ENCODE measurements around the gene DGKB. TPM values are rescaled to one million over a fixed set of nuclear protein-coding genes. Genes with fewer than 3 reads are reported as not detected.

The DGKB gene
- total RNA-seq, 4 donors from 2014 or later: 17.3 to 54.9 (median 26.1) TPM

- 89 to 91% methylated on average over 5 of the region's 5 CpGs for WGBS, 2 donors (ENCODE audit: low coverage in 1 of 2)
- no peak for ATAC-seq
- no peaks in the 10 kb centered on the region for H3K4me1 ChIP-seq
Observed at GRCh38 chr7:14148974-14149373, 753.6 kb downstream of the DGKB start.

GRCh38 chr7:14147532-14147931 lies 755.0 kb downstream of the DGKB start:
- no peak for TF ChIP-seq POLR2AphosphoS5 (IDR thresholded peaks at IDR 0.05)
- TF ChIP-seq POLR2A (IDR thresholded peaks at IDR 0.05): no peak
- TF ChIP-seq CTCF (IDR thresholded peaks at IDR 0.05): no peak
- no peak for TF ChIP-seq EP300 (IDR thresholded peaks at IDR 0.05)
- 54 to 63% methylated on average over 2 of the region's 2 CpGs for WGBS, 2 donors (ENCODE audit: low coverage in 1 of 2)
- H3K27me3 ChIP-seq: no peaks in the 10 kb centered on the region
- no peaks in the 10 kb centered on the region for H3K36me3 ChIP-seq
- H3K4me1 ChIP-seq: no peaks in the 10 kb centered on the region
- no peak overlapping the region for H3K4me3 ChIP-seq
- no peak for ATAC-seq
- no peak overlapping the region for H3K27ac ChIP-seq
- no peaks in the 10 kb centered on the region for H3K9me3 ChIP-seq

More at GRCh38 chr7:14148974-14149373, 753.6 kb downstream of the DGKB start:
- no peak for TF ChIP-seq EP300 (IDR thresholded peaks at IDR 0.05)
- TF ChIP-seq POLR2A (IDR thresholded peaks at IDR 0.05): no peak
- TF ChIP-seq POLR2AphosphoS5 (IDR thresholded peaks at IDR 0.05): no peak
- no peak for TF ChIP-seq CTCF (IDR thresholded peaks at IDR 0.05)
- Histone ChIP-seq H3K27ac (no peak overlapping the region), H3K36me3 (no peaks in the 10 kb centered on the region), H3K9me3 (no peaks in the 10 kb centered on the region), H3K27me3 (no peaks in the 10 kb centered on the region), H3K4me3 (no peak overlapping the region)

GRCh38 chr7:14144538-14144937 lies 758.0 kb downstream of the DGKB start:
- H3K4me1 ChIP-seq: no peaks in the 10 kb centered on the region
- H3K36me3 ChIP-seq: no peaks in the 10 kb centered on the region
- no peaks in the 10 kb centered on the region for H3K27me3 ChIP-seq
- no peak overlapping the region for H3K27ac ChIP-seq
- H3K9me3 ChIP-seq: no peaks in the 10 kb centered on the region
- no peak overlapping the region for H3K4me3 ChIP-seq
- 84 to 89% methylated on average over 2 of the region's 2 CpGs for WGBS, 2 donors (ENCODE audit: low coverage in 1 of 2)
- TF ChIP-seq POLR2AphosphoS5 (IDR thresholded peaks at IDR 0.05) (no peak), EP300 (IDR thresholded peaks at IDR 0.05) (no peak), POLR2A (IDR thresholded peaks at IDR 0.05) (no peak), CTCF (IDR thresholded peaks at IDR 0.05) (no peak)
- no peak for ATAC-seq

GRCh38 chr7:14144109-14144508 lies 758.4 kb downstream of the DGKB start:
- no peaks in the 10 kb centered on the region for H3K27me3 ChIP-seq
- 78 to 82% methylated on average over 1 of the region's 1 CpG for WGBS, 2 donors (ENCODE audit: low coverage in 1 of 2)
- no peaks in the 10 kb centered on the region for H3K9me3 ChIP-seq
- no peak overlapping the region for H3K27ac ChIP-seq
- TF ChIP-seq CTCF (IDR thresholded peaks at IDR 0.05) (no peak), EP300 (IDR thresholded peaks at IDR 0.05) (no peak), POLR2AphosphoS5 (IDR thresholded peaks at IDR 0.05) (no peak), POLR2A (IDR thresholded peaks at IDR 0.05) (no peak)
- H3K4me1 ChIP-seq: no peaks in the 10 kb centered on the region
- H3K4me3 ChIP-seq: no peak overlapping the region
- no peaks in the 10 kb centered on the region for H3K36me3 ChIP-seq
- no peak for ATAC-seq

- Histone ChIP-seq H3K9me3 (no peaks in the 10 kb centered on the region), H3K27me3 (no peaks in the 10 kb centered on the region), H3K27ac (no peak overlapping the region), H3K4me3 (no peak overlapping the region), H3K36me3 (no peaks in the 10 kb centered on the region), H3K4me1 (no peaks in the 10 kb centered on the region)
- WGBS, 2 donors (ENCODE audit: low coverage in 1 of 2): 47 to 89% methylated on average over 2 of the region's 2 CpGs
- no peak for TF ChIP-seq EP300 (IDR thresholded peaks at IDR 0.05)
- TF ChIP-seq POLR2A (IDR thresholded peaks at IDR 0.05): no peak
- no peak for TF ChIP-seq CTCF (IDR thresholded peaks at IDR 0.05)
- TF ChIP-seq POLR2AphosphoS5 (IDR thresholded peaks at IDR 0.05): no peak
- ATAC-seq: no peak
Observed at GRCh38 chr7:14137676-14138075, 764.9 kb downstream of the DGKB start.

All from gastroesophageal sphincter (tissue), 4 donors.